ENCODE measurements around the gene ENPP1.
A peak's percentile ranks its signal among the peaks of the same experiment; 100 is the strongest.

ENPP1 gene

GRCh38 chr6:131937703-131938631, 130.1 kb downstream of the ENPP1 start:
- DNase-seq (ENCODE audit: low read depth) = peak; percentile 99
- H3K4me3 ChIP-seq (replicated peaks; ENCODE audit: low read depth, low read length) = no peak overlapping the region
- no peak for TF ChIP-seq CTCF (IDR thresholded peaks at IDR 0.05; ENCODE audit: low read length, missing control alignments)

Measured in fibroblast of pulmonary artery (primary cell).